ENCODE data around the gene TUSC2. TPM values are rescaled to one million over a fixed set of nuclear protein-coding genes. Genes with fewer than 3 reads are reported as not detected.

TUSC2 gene
- total RNA-seq, 4 donors from 2014 or later, result 16.0 to 42.9 (median 27.4) TPM

DNA sequence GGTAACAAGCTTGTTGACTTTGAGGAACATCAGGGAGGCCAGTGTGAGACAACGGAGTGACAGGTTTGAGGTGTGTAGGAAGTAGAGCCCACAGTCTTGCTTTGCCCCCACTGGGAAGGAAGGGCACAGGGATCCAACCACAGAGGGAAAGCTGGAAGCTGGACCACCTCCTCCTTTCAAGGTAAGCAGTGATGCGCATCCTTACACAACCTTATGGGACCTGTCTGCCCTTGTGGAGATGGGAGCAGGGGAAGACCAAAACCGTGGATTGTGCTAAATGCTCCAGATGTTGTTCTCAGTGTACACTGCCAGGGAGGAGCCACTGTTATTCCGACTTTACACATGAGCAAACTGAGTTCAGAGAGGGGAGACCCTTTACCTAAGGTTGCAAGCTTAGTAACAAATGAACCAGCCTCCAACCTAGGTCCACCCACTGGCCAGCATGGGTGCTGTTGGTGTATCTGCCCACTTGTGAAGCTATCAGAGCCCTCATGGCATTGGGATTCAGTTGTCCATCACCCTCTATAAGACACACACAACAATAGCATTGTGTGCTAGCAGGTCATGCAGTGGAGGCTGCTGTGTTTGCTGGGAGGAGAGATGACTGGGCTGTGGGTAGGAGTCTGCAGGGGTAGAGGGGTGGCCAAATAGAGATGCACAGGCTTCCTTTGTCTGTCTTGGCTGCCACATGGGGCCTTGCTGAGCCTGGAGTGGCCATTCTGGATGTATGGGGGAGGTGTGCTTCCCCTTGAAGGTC, 49.7 kb downstream of the TUSC2 start:
- intact Hi-C loops (cut with DNase I), result loop anchor here (10.0 kb wide), 1 partner anchor 46 kb away; the partner anchor contains the start of genes HYAL2 and TUSC2
- Histone ChIP-seq H3K4me3 (no peak overlapping the region), H3K4me1 (peaks cover 4 to 34% (median 18%) of the 10 kb centered on the region in 3 donors), H3K36me3 (no peaks in the 10 kb centered on the region), H3K27ac (no peak overlapping the region), H3K27me3 (peaks cover 0 to 39% (median 3%) of the 10 kb centered on the region in 4 donors), H3K9me3 (no peaks in the 10 kb centered on the region)
- DNase-seq, result no peak
- WGBS, 2 donors, result 67 to 78% methylated on average over 3 to 4 of the region's 4 CpGs
- no peak for TF ChIP-seq POLR2A (IDR thresholded peaks at IDR 0.05)
- TF ChIP-seq CTCF (IDR thresholded peaks at IDR 0.05), result no peak

DNA sequence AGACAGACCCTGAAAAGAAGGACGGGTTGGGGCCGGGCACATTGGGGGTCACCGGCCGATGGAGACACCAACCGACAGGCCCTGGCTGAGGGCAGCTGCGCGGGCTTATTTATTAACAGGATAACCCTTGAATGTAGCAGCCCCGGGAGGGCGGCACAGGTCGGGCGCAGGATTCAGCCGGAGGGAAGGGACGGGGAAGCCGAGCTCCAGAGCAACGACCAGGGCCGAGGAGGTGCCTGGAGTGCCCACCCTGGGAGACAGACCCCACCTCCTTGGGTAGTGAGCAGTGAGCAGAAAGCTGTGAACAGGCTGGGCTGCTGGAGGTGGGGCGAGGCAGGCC, 51.3 kb downstream of the TUSC2 start:
- Histone ChIP-seq H3K27ac (no peak overlapping the region), H3K27me3 (peaks cover 0 to 40% (median 3%) of the 10 kb centered on the region in 4 donors), H3K4me3 (no peak overlapping the region), H3K9me3 (no peaks in the 10 kb centered on the region), H3K36me3 (no peaks in the 10 kb centered on the region), H3K4me1 (peaks cover 11 to 47% (median 26%) of the 10 kb centered on the region in 3 donors)
- TF ChIP-seq POLR2A (IDR thresholded peaks at IDR 0.05), result no peak
- no peak for TF ChIP-seq CTCF (IDR thresholded peaks at IDR 0.05)
- DNase-seq, result no peak
- intact Hi-C loops (cut with DNase I), result loop anchor here (10.0 kb wide), 1 partner anchor 48 kb away; the partner anchor contains the start of genes HYAL2 and TUSC2
- 76 to 77% methylated on average over 8 to 13 of the region's 17 CpGs for WGBS, 2 donors

DNA sequence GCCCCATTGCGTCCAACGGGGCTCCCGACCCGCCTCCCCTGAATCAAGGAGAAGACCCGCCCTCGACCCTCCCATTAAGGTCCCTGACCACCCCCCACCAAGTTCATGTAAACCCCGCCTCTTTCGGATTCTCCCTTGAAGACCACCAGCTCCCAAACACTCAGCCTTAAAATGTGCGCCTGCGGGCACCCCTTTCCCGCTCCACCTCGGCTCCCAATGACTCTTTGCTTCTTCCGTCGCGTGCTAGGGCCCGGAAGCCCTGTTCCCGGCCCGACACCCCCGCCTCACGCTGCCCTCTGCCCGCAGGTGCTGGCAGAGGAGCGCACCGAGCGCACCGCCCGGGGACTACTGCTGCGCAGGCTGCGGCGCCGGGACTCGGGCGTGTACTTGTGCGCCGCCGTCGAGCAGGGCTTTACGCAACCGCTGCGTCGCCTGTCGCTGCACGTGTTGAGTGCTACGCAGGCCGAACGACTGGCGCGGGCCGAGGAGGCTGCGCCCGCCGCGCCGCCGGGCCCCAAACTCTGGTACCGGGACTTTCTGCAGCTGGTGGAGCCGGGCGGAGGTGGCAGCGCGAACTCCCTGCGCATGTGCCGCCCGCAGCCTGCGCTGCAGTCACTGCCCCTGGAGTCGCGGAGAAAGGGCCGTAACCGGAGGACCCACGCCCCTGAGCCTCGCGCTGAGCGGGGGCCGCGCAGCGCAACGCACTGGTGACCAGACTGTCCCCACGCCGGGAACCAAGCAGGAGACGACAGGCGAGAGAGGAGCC, 51.8 kb downstream of the TUSC2 start:
- 59 to 81% methylated on average over 8 to 12 of the region's 79 CpGs for WGBS, 2 donors
- Histone ChIP-seq H3K27me3 (peaks cover 0 to 40% (median 3%) of the 10 kb centered on the region in 4 donors), H3K36me3 (no peaks in the 10 kb centered on the region), H3K4me1 (peaks cover 11 to 52% (median 26%) of the 10 kb centered on the region in 3 donors), H3K27ac (no peak overlapping the region), H3K9me3 (no peaks in the 10 kb centered on the region), H3K4me3 (no peak overlapping the region)
- TF ChIP-seq POLR2A (IDR thresholded peaks at IDR 0.05) (no peak), CTCF (IDR thresholded peaks at IDR 0.05) (no peak)
- no peak for DNase-seq
- intact Hi-C loops (cut with DNase I), result loop anchor here (10.0 kb wide), 1 partner anchor 49 kb away; the partner anchor contains the start of genes HYAL2 and TUSC2

DNA sequence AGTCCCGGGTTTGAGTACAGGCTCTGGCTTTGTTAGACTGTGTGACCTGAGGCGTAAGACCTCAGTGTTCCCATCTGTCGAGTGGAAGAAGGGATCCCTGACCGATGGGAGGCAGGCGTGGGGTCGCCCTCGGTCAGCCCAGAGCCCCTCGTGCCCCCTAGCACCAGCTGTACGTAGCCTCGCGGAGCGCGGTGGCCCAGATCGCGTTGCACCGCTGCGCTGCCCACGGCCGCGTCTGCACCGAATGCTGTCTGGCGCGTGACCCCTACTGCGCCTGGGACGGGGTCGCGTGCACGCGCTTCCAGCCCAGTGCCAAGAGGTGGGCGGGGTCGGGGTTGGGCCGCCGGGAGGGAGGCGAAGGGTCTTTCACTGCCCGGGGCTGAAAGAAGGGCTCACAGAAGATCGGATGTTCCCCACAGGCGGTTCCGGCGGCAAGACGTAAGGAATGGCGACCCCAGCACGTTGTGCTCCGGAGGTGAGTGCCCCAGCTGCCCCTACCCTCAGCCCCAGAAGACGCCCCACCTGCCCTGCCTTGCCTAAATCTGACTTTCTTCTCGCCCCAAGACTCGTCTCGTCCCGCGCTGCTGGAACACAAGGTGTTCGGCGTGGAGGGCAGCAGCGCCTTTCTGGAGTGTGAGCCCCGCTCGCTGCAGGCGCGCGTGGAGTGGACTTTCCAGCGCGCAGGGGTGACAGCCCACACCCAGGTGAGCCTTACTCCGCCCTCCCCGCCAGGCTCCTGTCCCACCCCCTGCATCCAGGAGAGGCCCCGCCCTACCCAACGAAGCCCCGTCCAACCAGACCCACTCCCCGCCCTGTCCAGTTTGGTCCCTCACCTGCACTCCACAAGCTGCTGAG, 52.7 kb downstream of the TUSC2 start:
- TF ChIP-seq POLR2A (IDR thresholded peaks at IDR 0.05) (no peak), CTCF (IDR thresholded peaks at IDR 0.05) (no peak)
- Histone ChIP-seq H3K4me3 (no peak overlapping the region), H3K9me3 (no peaks in the 10 kb centered on the region), H3K27ac (no peak overlapping the region), H3K27me3 (peaks cover 0 to 40% (median 3%) of the 10 kb centered on the region in 4 donors), H3K36me3 (no peaks in the 10 kb centered on the region), H3K4me1 (peaks cover 11 to 59% (median 26%) of the 10 kb centered on the region in 3 donors)
- WGBS, 2 donors, result 80 to 83% methylated on average over 2 to 4 of the region's 65 CpGs
- no peak for DNase-seq
- intact Hi-C loops (cut with DNase I), result loop anchor here (10.0 kb wide), 1 partner anchor 49 kb away; the partner anchor contains the start of genes HYAL2 and TUSC2

Other genes starting within 250 kb of the TUSC2 start
- 100 to 1,000 TPM in 2 of 4 donors, 10 to 100 TPM in 2; 60.1 to 197 (median 107) TPM for gene RBM5, start 239.3 kb downstream of the TUSC2 start, total RNA-seq
- gene SEMA3F, start 172.9 kb downstream of the TUSC2 start, total RNA-seq, result 100 to 1,000 TPM in 3 of 4 donors, 10 to 100 TPM in 1; 56.8 to 146 (median 109) TPM
- gene GNAT1, start 136.6 kb downstream of the TUSC2 start, total RNA-seq, result not detected
- not detected for gene SLC38A3, start 123.0 kb downstream of the TUSC2 start, total RNA-seq
- gene GNAI2, start 92.0 kb downstream of the TUSC2 start, total RNA-seq, result 100 to 1,000 TPM in 2 of 4 donors, 10 to 100 TPM in 2; 39.8 to 122 (median 76.5) TPM
- gene SEMA3B, start 59.1 kb downstream of the TUSC2 start, total RNA-seq, result 1 to 10 TPM in 3 of 4 donors, under 1 TPM in 1; 0.70 to 8.2 (median 2.4) TPM
- gene LSMEM2, start 49.1 kb downstream of the TUSC2 start, total RNA-seq, result not detected
- gene IFRD2, start 35.8 kb downstream of the TUSC2 start, total RNA-seq, result 100 to 1,000 TPM in 1 of 4 donors, 10 to 100 TPM in 3; 49.0 to 100 (median 72.9) TPM
- gene HYAL3, start 28.8 kb downstream of the TUSC2 start, total RNA-seq, result 1 to 10 TPM; 5.3 to 7.9 (median 5.8) TPM
- gene NAA80, start 28.8 kb downstream of the TUSC2 start, total RNA-seq, result 10 to 100 TPM in 1 of 4 donors, 1 to 10 TPM in 3; 6.0 to 16.2 (median 7.7) TPM
- gene HYAL1, start 24.6 kb downstream of the TUSC2 start, total RNA-seq, result 1 to 10 TPM; 1.8 to 8.9 (median 4.8) TPM
- 10 to 100 TPM; 36.7 to 68.9 (median 51.5) TPM for gene HYAL2, start 5.5 kb downstream of the TUSC2 start, total RNA-seq
- gene RASSF1, start 12.6 kb upstream of the TUSC2 start, total RNA-seq, result 10 to 100 TPM; 11.9 to 31.7 (median 24.9) TPM
- 1 to 10 TPM in 1 of 4 donors, not detected in 3; 1.1 TPM for gene ZMYND10, start 17.5 kb upstream of the TUSC2 start, total RNA-seq
- 10 to 100 TPM; 10.4 to 21.2 (median 16.1) TPM for gene NPRL2, start 22.6 kb upstream of the TUSC2 start, total RNA-seq
- 10 to 100 TPM; 18.1 to 21.9 (median 20.5) TPM for gene CYB561D2, start 22.6 kb upstream of the TUSC2 start, total RNA-seq
- 10 to 100 TPM; 24.2 to 41.6 (median 30.6) TPM for gene TMEM115, start 31.3 kb upstream of the TUSC2 start, total RNA-seq
- gene CACNA2D2, start 175.4 kb upstream of the TUSC2 start, total RNA-seq, result under 1 TPM in 3 of 4 donors, not detected in 1; 0.18 to 0.57 (median 0.35) TPM
- gene C3orf18, start 239.5 kb upstream of the TUSC2 start, total RNA-seq, result 1 to 10 TPM in 2 of 4 donors, under 1 TPM in 2; 0.15 to 3.2 (median 1.2) TPM
- 10 to 100 TPM in 1 of 4 donors, 1 to 10 TPM in 3; 4.4 to 11.8 (median 4.9) TPM for gene HEMK1, start 241.3 kb upstream of the TUSC2 start, total RNA-seq

All from esophagus squamous epithelium (tissue), 5 donors.